ENCODE results near the gene ANKRD63. TPM values are rescaled to one million over a fixed set of nuclear protein-coding genes. Genes with fewer than 3 reads are reported as not detected.

ANKRD63 gene
- total and polyA plus RNA-seq, 4 donors, result not detected

GRCh38 chr15:40281801-40282146 lies 1.1 kb downstream of the ANKRD63 start (continued):
- no peak for TF ChIP-seq RXRA (IDR thresholded peaks at IDR 0.05)
- TF ChIP-seq FOXA1 (IDR thresholded peaks at IDR 0.05), result no peak
- TF ChIP-seq HNF4G (IDR thresholded peaks at IDR 0.05), result no peak
- TF ChIP-seq, protein P1, sequence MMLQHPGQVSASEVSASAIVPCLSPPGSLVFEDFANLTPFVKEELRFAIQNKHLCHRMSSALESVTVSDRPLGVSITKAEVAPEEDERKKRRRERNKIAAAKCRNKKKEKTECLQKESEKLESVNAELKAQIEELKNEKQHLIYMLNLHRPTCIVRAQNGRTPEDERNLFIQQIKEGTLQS (IDR thresholded peaks at IDR 0.05), result no peak
- TF ChIP-seq JUND (IDR thresholded peaks at IDR 0.05), result no peak
- TF ChIP-seq NR2F2 (IDR thresholded peaks at IDR 0.05), result no peak
- TF ChIP-seq MAX (IDR thresholded peaks at IDR 0.05), result no peak
- no peak for TF ChIP-seq GABPA (IDR thresholded peaks at IDR 0.05 in 1 of 2, conservative IDR thresholded peaks at IDR 0.05 in 1 of 2)

DNA sequence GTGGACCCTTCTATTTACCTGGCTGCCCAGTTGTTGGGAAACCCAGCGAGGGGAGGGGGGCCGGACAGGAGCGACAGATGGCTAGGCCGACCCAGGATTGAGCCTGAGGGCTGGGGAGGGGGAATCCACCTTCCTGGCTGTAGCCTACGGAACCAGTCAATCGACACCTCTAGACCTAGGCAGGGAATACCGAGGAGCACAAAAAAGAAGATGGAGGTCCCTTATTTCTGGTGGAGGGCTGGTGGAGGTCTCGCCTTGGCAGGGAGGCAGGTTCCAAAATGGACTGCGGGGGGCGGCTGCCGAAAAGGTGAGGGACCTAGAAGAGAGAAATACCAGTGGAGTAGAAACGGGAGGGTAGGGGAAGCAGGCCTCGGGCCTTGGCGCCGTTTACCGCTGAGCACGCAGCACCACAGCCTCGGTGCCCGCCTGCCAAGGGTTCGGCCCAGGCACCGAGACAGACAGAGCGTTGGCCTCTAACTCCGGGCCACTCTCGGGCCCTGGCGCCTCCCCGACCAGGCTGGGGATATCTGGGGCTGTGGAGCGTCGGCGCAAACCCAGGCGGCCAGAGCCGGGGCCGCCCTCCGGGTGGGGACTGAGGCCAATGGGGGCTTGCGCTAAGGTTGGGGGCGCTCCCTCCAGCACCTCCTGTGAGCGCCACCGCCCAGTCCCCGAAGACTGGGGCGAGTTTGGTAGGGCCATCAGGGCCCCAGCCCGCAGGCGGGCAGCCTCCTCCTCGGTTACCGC lies 1.6 kb downstream of the ANKRD63 start:
- Histone ChIP-seq H3K27me3 (ENCODE audit: control insufficient read depth in 4 of 4, insufficient read depth in 4 of 4, low read length in 3 of 4) (peaks cover 0 to 8% (median 2%) of the 10 kb centered on the region in 4 donors), H3K9ac (ENCODE audit: low read depth in 1 of 2, low read length in 2 of 2) (no peak overlapping the region), H3K27ac (ENCODE audit: low read depth in 1 of 2, low read length in 2 of 2) (no peak overlapping the region), H3K9me3 (ENCODE audit: control insufficient read depth in 4 of 4, low read length in 3 of 4) (no peaks in the 10 kb centered on the region), H3K36me3 (ENCODE audit: control insufficient read depth in 4 of 4, insufficient read depth in 3 of 4, low read depth in 1 of 4, low read length in 3 of 4) (no peaks in the 10 kb centered on the region), H3K4me1 (ENCODE audit: control insufficient read depth in 4 of 4, insufficient read depth in 4 of 4, low read length in 3 of 4) (peaks cover 6 to 26% (median 15%) of the 10 kb centered on the region in 4 donors), H3K4me3 (ENCODE audit: low read depth in 1 of 3, low read length in 3 of 3) (no peak overlapping the region)
- no peak for DNase-seq (ENCODE audit: low spot score)
- TF ChIP-seq TAF1 (conservative IDR thresholded peaks at IDR 0.05) (no peak), HNF4A (conservative IDR thresholded peaks at IDR 0.05) (no peak), RAD21 (IDR thresholded peaks at IDR 0.05) (no peak), YY1 (IDR thresholded peaks at IDR 0.05) (no peak), EGR1 (IDR thresholded peaks at IDR 0.05; ENCODE audit: low read depth in 2 of 2) (no peak), RXRA (IDR thresholded peaks at IDR 0.05) (no peak), JUND (IDR thresholded peaks at IDR 0.05) (no peak)
- WGBS, result 26% methylated on average over 43 of the region's 43 CpGs

- Histone ChIP-seq H3K9me3 (ENCODE audit: control insufficient read depth in 4 of 4, low read length in 3 of 4) (no peaks in the 10 kb centered on the region), H3K27me3 (ENCODE audit: control insufficient read depth in 4 of 4, insufficient read depth in 4 of 4, low read length in 3 of 4) (peaks cover 0 to 8% (median 2%) of the 10 kb centered on the region in 4 donors), H3K4me3 (ENCODE audit: low read depth in 1 of 3, low read length in 3 of 3) (no peak overlapping the region), H3K36me3 (ENCODE audit: control insufficient read depth in 4 of 4, insufficient read depth in 3 of 4, low read depth in 1 of 4, low read length in 3 of 4) (no peaks in the 10 kb centered on the region), H3K27ac (ENCODE audit: low read depth in 1 of 2, low read length in 2 of 2) (no peak overlapping the region), H3K9ac (ENCODE audit: low read depth in 1 of 2, low read length in 2 of 2) (no peak overlapping the region), H3K4me1 (ENCODE audit: control insufficient read depth in 4 of 4, insufficient read depth in 4 of 4, low read length in 3 of 4) (peaks cover 6 to 25% (median 15%) of the 10 kb centered on the region in 4 donors)
- DNase-seq (ENCODE audit: low spot score), result no peak
- WGBS, result 33% methylated on average over 30 of the region's 30 CpGs
- TF ChIP-seq NR2F2 (IDR thresholded peaks at IDR 0.05) (no peak), FOXA1 (IDR thresholded peaks at IDR 0.05) (no peak), GABPA (IDR thresholded peaks at IDR 0.05 in 1 of 2, conservative IDR thresholded peaks at IDR 0.05 in 1 of 2) (no peak), JUND (IDR thresholded peaks at IDR 0.05) (no peak), HNF4A (conservative IDR thresholded peaks at IDR 0.05) (no peak), RXRA (IDR thresholded peaks at IDR 0.05) (no peak), FOXA2 (IDR thresholded peaks at IDR 0.05) (no peak), REST (IDR thresholded peaks at IDR 0.05) (no peak), ZBTB33 (IDR thresholded peaks at IDR 0.05) (no peak)
- TF ChIP-seq, protein P2, sequence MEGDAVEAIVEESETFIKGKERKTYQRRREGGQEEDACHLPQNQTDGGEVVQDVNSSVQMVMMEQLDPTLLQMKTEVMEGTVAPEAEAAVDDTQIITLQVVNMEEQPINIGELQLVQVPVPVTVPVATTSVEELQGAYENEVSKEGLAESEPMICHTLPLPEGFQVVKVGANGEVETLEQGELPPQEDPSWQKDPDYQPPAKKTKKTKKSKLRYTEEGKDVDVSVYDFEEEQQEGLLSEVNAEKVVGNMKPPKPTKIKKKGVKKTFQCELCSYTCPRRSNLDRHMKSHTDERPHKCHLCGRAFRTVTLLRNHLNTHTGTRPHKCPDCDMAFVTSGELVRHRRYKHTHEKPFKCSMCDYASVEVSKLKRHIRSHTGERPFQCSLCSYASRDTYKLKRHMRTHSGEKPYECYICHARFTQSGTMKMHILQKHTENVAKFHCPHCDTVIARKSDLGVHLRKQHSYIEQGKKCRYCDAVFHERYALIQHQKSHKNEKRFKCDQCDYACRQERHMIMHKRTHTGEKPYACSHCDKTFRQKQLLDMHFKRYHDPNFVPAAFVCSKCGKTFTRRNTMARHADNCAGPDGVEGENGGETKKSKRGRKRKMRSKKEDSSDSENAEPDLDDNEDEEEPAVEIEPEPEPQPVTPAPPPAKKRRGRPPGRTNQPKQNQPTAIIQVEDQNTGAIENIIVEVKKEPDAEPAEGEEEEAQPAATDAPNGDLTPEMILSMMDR (IDR thresholded peaks at IDR 0.05; ENCODE audit: low read depth, low read length, missing input control), result no peak
- TF ChIP-seq, protein P1 (IDR thresholded peaks at IDR 0.05), result no peak
Observed at GRCh38 chr15:40280260-40281056, 2.4 kb downstream of the ANKRD63 start.
